A673 (cell line): ENCODE results near the gene SDF4. TPM values are rescaled to one million over a fixed set of nuclear protein-coding genes. Genes with fewer than 3 reads are reported as not detected.

Experiments
- BruUV-seq: library from RNA; stranded (reverse); fragments of 400-500 nt; replicated peaks from 2 replicates; lab custom pipeline; 2021; lab: Mats Ljungman, UMichigan
- CTCF ChIA-PET: fragments of 300-600 bp; sonication (Branson Sonifier 250); formaldehyde crosslinking; loops from one replicate; lab custom pipeline; 2022; ENCODE audit warnings: antibody characterized with exemption; lab: Charles Lee
- POLR2A ChIA-PET: fragments of 300-600 bp; sonication (Branson Sonifier 250); formaldehyde crosslinking; loops from one replicate; lab custom pipeline; 2022; ENCODE audit warnings: antibody characterized with exemption; ENCODE audit not compliant: low non-redundant PET; lab: Charles Lee
- DNase-seq: peaks from one replicate; pipeline ENCODE4 v3.0.0-alpha.2; 2015; ENCODE audit warnings: low spot score
- H3K27ac ChIP-seq: fragments of 200-600 bp; sonication (generic); 2 replicates; pipeline ENCODE4 v1.5.1; 2016; ENCODE audit warnings: mixed run types, low read depth, mild to moderate bottlenecking, mixed read lengths, antibody characterized with exemption, low read length; ENCODE audit not compliant: poor library complexity, severe bottlenecking
- H3K27me3 ChIP-seq: fragments of 200-600 bp; sonication (generic); replicated peaks from 2 replicates; pipeline ENCODE4 v1.6.1; 2017; ENCODE audit warnings: mixed run types, low read depth, mild to moderate bottlenecking, mixed read lengths, antibody characterized with exemption, low read length; ENCODE audit not compliant: insufficient read depth, poor library complexity
- H3K36me3 ChIP-seq: fragments of 200-600 bp; sonication (generic); 2 replicates; pipeline ENCODE4 v1.6.1; 2016; ENCODE audit warnings: mixed run types, mild to moderate bottlenecking, mixed read lengths, antibody characterized with exemption, low read length; ENCODE audit not compliant: insufficient read depth, poor library complexity, severe bottlenecking
- H3K4me1 ChIP-seq: fragments of 200-600 bp; sonication (generic); 2 replicates; pipeline ENCODE4 v1.6.1; 2017; ENCODE audit warnings: mixed run types, mild to moderate bottlenecking, mixed read lengths, antibody characterized with exemption, low read length; ENCODE audit not compliant: insufficient read depth, poor library complexity, severe bottlenecking
- H3K4me3 ChIP-seq: fragments of 200-600 bp; sonication (generic); 2 replicates; pipeline ENCODE4 v1.5.1; 2016; ENCODE audit warnings: low read depth, mixed run types, mild to moderate bottlenecking, mixed read lengths, low read length; ENCODE audit not compliant: poor library complexity, severe bottlenecking
- H3K9me3 ChIP-seq: fragments of 200-600 bp; sonication (generic); 2 replicates; pipeline ENCODE4 v1.6.1; 2016; ENCODE audit warnings: mixed run types, low read depth, mild to moderate bottlenecking, mixed read lengths, antibody characterized with exemption, low read length; ENCODE audit not compliant: poor library complexity, severe bottlenecking
- EZH2 ChIP-seq: fragments of 200-600 bp; sonication (generic); IDR thresholded peaks from 2 replicates; pipeline ENCODE4 v1.6.1; 2017; ENCODE audit warnings: borderline replicate concordance, low read depth, mild to moderate bottlenecking, mixed read lengths, antibody characterized with exemption, low read length; ENCODE audit not compliant: poor library complexity, severe bottlenecking
- intact Hi-C: fragments of 100-400 bp; cut with micrococcal nuclease; formaldehyde crosslinking; loops from one replicate; pipeline ENCODE4 v1.10.0; 2022; ENCODE audit not compliant: unreplicated experiment
- total RNA-seq: library from RNA; stranded (reverse); gene quantifications from 2 replicates; pipeline ENCODE4 v1.2.3, GENCODE V29; 2021
- TF ChIP-seq, protein P1 (sequence below): fragments of 300-800, 200-600 bp; sonication (generic); conservative IDR thresholded peaks from 2 replicates; pipeline ENCODE4 v1.5.1; 2017; ENCODE audit warnings: low read depth, mild to moderate bottlenecking, antibody characterized with exemption, low read length, moderate library complexity, mixed read lengths

Gene SDF4
- total RNA-seq, 1 experiment from 2014 or later, result 133 TPM

DNA sequence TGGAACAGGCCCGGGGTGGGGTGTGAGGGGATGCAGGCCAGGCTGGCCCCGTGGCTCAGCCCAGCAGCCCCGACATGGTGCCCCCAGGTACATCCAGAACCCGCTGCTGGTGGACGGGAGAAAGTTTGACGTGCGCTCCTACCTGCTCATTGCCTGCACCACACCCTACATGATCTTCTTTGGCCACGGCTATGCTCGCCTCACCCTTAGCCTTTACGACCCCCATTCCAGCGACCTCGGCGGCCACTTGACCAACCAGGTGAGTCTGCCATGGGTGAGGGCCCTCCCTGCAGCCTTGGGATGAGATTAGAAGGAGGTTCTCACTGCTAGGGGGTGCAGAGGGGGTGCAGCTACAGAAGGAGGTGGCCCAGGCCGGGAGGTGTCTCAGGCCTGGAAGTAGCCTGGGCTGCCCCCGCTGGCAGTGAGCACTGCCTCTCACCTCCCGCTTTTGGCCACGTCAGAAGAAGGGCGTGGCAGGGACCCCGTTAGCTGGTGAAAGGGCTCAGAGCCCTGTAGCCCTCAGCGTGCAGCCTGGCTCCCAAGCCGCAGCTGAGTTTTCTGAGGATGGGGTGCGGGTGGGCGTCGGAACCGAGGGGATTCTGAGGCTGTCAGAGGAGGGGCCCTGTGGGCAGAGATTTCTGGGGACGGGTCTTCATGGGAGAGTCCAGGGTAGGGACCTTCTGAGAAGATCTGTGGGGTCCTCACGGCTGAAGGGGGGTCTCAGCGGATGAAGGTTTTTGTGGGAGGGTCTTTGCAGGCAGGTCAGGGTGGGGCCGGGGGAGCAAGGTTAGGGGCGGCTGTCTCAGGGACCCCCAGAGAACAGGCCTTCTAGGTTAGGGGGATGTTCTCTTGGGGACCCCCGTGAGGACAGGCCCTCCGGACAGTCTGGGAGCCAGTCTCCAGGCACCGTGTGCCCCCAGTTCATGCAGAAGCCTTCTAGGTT lies 47.7 kb downstream of the SDF4 start:
- BruUV-seq, result no TSS peak
- ChIA-PET POLR2A (no interaction called here), CTCF (no interaction called here)
- no peak for DNase-seq
- Histone ChIP-seq H3K27me3 (no peaks in the 10 kb centered on the region), H3K4me3 (no peak overlapping the region), H3K4me1 (no peaks in the 10 kb centered on the region), H3K36me3 (no peaks in the 10 kb centered on the region), H3K9me3 (no peaks in the 10 kb centered on the region), H3K27ac (no peak overlapping the region)
- TF ChIP-seq, protein P1, sequence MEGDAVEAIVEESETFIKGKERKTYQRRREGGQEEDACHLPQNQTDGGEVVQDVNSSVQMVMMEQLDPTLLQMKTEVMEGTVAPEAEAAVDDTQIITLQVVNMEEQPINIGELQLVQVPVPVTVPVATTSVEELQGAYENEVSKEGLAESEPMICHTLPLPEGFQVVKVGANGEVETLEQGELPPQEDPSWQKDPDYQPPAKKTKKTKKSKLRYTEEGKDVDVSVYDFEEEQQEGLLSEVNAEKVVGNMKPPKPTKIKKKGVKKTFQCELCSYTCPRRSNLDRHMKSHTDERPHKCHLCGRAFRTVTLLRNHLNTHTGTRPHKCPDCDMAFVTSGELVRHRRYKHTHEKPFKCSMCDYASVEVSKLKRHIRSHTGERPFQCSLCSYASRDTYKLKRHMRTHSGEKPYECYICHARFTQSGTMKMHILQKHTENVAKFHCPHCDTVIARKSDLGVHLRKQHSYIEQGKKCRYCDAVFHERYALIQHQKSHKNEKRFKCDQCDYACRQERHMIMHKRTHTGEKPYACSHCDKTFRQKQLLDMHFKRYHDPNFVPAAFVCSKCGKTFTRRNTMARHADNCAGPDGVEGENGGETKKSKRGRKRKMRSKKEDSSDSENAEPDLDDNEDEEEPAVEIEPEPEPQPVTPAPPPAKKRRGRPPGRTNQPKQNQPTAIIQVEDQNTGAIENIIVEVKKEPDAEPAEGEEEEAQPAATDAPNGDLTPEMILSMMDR, result no peak
- TF ChIP-seq EZH2, result no peak
- intact Hi-C loops, result no loop called here

- no peaks in the 10 kb centered on the region for H3K4me1 ChIP-seq
- intact Hi-C loops, result no loop called here
- H3K27me3 ChIP-seq, result no peaks in the 10 kb centered on the region
- H3K36me3 ChIP-seq, result no peaks in the 10 kb centered on the region
- no peaks in the 10 kb centered on the region for H3K9me3 ChIP-seq
- H3K4me3 ChIP-seq, result no peak overlapping the region
- ChIA-PET POLR2A (no interaction called here), CTCF (no interaction called here)
- DNase-seq, result no peak
- no peak overlapping the region for H3K27ac ChIP-seq
- no TSS peak for BruUV-seq
- TF ChIP-seq EZH2, result no peak
- TF ChIP-seq, protein P1, result no peak
Observed at GRCh38 chr1:1183221-1183747, 48.5 kb downstream of the SDF4 start.

GRCh38 chr1:1182491-1183220 lies 49.1 kb downstream of the SDF4 start:
- H3K27me3 ChIP-seq, result no peaks in the 10 kb centered on the region
- H3K9me3 ChIP-seq, result no peaks in the 10 kb centered on the region
- H3K4me1 ChIP-seq, result no peaks in the 10 kb centered on the region
- CTCF ChIA-PET, result no interaction called here
- intact Hi-C loops, result no loop called here
- no TSS peak for BruUV-seq
- POLR2A ChIA-PET, result no interaction called here
- no peak overlapping the region for H3K27ac ChIP-seq
- no peak for DNase-seq
- H3K4me3 ChIP-seq, result no peak overlapping the region
- H3K36me3 ChIP-seq, result no peaks in the 10 kb centered on the region
- no peak for TF ChIP-seq EZH2
